VCaP (cell line): Measurements from ENCODE around the gene ACSL3.

Experiments used
- H3K27ac ChIP-seq: fragments of 450-650 bp; 2 replicates; pipeline ENCODE4 v1.5.1; 2017
- TF ChIP-seq, protein P1 (sequence below): fragments of 450-650 bp; conservative IDR thresholded peaks from 2 replicates; pipeline ENCODE4 v1.5.1; 2017; ENCODE audit warnings: mild to moderate bottlenecking, moderate library complexity

ACSL3 gene

GRCh38 chr2:222941510-222942032 lies 80.7 kb downstream of the ACSL3 start:
- TF ChIP-seq, protein P1, sequence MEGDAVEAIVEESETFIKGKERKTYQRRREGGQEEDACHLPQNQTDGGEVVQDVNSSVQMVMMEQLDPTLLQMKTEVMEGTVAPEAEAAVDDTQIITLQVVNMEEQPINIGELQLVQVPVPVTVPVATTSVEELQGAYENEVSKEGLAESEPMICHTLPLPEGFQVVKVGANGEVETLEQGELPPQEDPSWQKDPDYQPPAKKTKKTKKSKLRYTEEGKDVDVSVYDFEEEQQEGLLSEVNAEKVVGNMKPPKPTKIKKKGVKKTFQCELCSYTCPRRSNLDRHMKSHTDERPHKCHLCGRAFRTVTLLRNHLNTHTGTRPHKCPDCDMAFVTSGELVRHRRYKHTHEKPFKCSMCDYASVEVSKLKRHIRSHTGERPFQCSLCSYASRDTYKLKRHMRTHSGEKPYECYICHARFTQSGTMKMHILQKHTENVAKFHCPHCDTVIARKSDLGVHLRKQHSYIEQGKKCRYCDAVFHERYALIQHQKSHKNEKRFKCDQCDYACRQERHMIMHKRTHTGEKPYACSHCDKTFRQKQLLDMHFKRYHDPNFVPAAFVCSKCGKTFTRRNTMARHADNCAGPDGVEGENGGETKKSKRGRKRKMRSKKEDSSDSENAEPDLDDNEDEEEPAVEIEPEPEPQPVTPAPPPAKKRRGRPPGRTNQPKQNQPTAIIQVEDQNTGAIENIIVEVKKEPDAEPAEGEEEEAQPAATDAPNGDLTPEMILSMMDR, result no peak
- H3K27ac ChIP-seq, result no peak overlapping the region

DNA sequence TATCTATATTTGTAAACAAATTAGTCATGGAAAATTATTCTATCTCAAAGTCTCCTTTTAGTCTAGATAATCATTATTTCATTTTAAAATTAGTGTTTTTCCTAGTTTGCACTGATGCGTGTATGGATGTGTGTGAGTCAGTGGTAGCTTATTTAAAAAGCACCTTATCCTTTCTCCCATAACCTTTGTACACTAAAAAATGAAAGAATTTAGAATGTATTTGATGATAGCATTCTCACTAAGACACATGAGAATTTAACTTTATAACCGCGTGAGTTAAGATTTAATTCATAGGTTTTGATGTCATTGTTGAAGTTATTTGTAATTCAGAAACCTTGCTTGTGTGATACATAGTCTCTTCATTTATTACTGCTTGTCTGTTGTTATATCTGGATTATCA lies 81.7 kb downstream of the ACSL3 start:
- TF ChIP-seq, protein P1, result no peak
- no peak overlapping the region for H3K27ac ChIP-seq

DNA sequence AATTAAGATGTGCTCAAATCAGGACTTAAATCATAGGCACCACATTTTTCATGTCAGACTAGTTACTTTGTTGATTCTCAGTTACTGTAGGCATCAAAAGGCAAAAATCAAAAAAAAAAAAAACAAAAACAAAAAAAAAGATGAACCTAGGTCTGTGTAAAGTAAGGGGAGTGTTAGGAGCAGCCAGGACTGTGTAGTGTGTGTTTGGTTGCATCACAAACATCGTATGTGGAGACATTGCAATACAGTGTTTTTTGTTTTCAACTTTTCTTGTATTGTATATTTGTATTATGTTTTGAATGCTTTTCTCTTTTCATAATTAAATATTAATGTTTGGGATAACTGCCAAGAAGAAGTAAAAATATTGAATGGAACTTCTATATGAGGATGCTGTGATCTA lies 82.1 kb downstream of the ACSL3 start:
- no peak overlapping the region for H3K27ac ChIP-seq

GRCh38 chr2:222943820-222944219 lies 83.0 kb downstream of the ACSL3 start:
- no peak overlapping the region for H3K27ac ChIP-seq
- TF ChIP-seq, protein P1, result no peak

More for the DNA sequence above, 82.1 kb downstream of the ACSL3 start:
- TF ChIP-seq, protein P1, result no peak

DNA sequence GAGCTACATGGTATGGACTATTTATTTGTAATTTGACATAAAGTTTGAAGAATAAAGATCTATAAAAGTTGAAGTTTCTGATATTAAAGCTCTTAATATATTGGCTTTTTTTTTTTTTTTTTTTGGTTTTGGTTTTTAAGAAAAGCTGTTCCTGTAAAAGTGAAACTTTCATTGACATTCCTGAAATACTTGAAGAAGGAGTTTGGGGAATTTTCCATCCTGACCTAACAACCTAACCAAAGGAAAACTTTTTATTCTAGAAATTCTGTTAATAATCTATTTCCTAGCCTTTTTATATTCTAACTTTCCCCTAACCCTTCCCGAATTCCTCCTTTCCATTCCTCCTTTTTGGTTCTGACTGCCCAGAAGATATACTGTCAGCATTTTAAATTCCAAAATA lies 83.7 kb downstream of the ACSL3 start:
- H3K27ac ChIP-seq, result no peak overlapping the region
- TF ChIP-seq, protein P1, result no peak

DNA sequence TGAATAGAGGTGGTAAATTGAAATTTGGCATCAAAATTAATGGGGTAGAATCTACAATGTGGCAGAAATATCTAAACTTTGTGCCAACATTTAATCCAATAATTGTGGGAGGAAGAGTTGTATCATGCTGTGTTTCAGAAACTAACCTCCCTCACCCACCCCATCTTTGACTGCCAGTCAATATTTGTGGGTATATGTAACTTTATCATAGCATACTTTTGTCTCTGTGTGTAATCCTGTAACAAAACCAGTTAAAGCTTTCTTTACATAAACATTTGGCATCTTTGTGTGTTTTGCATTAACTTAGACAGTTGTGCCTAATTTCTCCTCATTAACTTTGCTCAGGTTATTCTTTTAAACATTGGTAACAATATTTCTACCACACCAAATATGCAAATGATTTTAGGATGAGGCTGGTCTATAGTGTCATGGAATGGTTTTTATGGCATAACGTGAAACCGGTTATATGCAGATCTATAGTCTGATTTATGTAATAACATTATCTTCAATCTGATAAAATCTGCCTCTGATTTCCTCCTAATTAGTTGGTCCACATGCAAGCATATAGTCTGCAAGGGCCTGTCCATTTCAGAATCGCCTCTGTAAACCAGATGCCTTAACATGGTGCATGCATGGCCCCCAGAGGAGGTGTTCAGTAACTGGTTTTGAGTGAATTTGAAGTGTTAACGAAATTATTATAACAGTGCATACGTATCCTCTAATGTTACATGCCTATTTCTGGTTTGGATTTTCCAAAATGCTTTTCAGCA lies 84.3 kb downstream of the ACSL3 start:
- no peak overlapping the region for H3K27ac ChIP-seq
- TF ChIP-seq, protein P1, result no peak

GRCh38 chr2:222945887-222946286 lies 85.1 kb downstream of the ACSL3 start:
- no peak overlapping the region for H3K27ac ChIP-seq

More at GRCh38 chr2:222945887-222946286, 85.1 kb downstream of the ACSL3 start:
- TF ChIP-seq, protein P1, result no peak
